ENCODE results near the gene MIDN.

MIDN gene

DNA sequence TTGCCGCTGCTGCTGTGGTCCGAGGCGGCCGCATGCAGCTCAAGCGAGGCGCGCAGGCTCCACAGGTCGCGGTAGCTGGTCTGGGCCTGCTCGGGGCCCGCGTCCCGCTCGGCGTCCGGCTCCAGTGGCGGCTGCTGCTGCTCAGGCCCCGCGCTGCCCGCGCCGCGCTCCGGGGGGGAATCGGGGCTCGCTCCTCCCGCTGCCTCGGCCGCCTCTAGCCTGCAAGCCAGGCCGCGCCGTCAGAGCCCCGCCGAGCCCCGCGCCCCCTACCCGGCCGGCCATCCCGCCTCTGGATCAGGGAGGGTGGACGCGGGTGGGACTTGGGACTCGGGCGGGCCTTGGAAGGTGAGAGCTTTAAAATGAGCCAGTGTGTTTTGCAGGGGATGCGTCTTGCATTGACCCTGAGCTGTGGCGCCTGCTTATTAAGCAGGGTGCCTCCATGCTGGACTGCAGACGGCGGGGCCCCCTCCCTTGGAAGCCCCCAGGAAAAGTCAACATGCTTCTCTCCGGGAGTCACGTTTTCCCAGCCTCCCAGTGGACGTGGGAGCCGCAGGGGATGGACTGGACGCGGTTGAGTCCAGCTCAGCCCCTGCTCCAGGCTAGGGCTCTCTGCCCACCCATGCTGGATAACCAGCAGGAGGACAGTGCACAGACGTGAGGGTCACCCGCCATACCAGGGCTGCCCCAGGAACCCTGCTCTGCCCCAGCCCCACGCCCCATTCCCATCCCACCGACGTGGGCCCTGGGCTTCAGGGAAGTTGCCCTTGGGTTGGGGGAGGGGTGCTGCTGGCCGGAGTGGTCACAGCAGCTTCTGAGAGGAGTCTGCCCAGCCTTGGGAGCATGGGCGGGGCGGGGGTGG, 18.2 kb upstream of the MIDN start:
- TF ChIP-seq CTCF (IDR thresholded peaks at IDR 0.05), result no peak
- no peaks in the 10 kb centered on the region for H3K4me1 ChIP-seq (ENCODE audit: control insufficient read depth in 1 of 2, insufficient read depth in 1 of 2, low read depth in 1 of 2, low read length in 1 of 2)
- peaks cover 32% of the 10 kb centered on the region for H3K36me3 ChIP-seq
- peaks cover 28% of the 10 kb centered on the region for H3K27me3 ChIP-seq
- H3K27ac ChIP-seq, result no peak overlapping the region
- no peaks in the 10 kb centered on the region for H3K9me3 ChIP-seq
- no peak overlapping the region for H3K4me3 ChIP-seq (ENCODE audit: low read depth in 1 of 2, low read length in 1 of 2)

DNA sequence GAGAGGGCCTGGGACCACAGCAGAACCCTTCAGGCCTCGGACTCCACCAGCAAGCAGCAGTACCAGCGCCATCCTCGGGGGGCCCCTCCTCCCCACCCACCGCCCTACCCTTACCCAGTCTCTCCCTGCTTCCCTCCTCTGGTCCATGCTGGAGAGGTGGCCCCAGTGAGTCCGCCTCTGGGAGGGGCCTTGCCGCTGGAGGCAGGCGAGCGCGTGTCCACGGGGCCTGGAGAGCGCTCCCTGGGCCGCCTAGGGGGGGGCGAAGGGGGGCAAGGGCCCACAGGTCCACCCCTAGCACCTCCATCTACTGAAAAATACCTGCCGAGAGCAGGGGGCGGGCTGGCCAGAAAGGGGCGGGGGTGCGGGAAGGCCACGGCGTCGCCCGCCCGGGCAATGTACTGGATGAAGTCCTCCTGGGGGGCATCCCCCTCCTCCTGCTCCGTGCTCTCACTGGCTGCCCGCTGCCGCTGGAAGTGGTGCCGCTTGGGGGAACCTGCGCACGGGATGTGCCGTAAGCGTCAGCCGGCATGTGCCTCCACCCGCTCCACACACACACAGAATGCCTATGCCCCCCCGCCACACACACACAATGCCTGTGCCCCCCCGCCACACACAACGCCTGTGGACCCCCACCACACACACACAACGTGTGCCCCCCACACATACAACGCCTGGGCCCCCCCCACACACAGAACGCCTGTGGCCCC, 17.4 kb upstream of the MIDN start:
- TF ChIP-seq CTCF (IDR thresholded peaks at IDR 0.05), result no peak
- Histone ChIP-seq H3K27me3 (peaks cover 36% of the 10 kb centered on the region), H3K27ac (no peak overlapping the region), H3K36me3 (peaks cover 24% of the 10 kb centered on the region), H3K4me1 (ENCODE audit: control insufficient read depth in 1 of 2, insufficient read depth in 1 of 2, low read depth in 1 of 2, low read length in 1 of 2) (no peaks in the 10 kb centered on the region), H3K4me3 (ENCODE audit: low read depth in 1 of 2, low read length in 1 of 2) (no peak overlapping the region), H3K9me3 (no peaks in the 10 kb centered on the region)

DNA sequence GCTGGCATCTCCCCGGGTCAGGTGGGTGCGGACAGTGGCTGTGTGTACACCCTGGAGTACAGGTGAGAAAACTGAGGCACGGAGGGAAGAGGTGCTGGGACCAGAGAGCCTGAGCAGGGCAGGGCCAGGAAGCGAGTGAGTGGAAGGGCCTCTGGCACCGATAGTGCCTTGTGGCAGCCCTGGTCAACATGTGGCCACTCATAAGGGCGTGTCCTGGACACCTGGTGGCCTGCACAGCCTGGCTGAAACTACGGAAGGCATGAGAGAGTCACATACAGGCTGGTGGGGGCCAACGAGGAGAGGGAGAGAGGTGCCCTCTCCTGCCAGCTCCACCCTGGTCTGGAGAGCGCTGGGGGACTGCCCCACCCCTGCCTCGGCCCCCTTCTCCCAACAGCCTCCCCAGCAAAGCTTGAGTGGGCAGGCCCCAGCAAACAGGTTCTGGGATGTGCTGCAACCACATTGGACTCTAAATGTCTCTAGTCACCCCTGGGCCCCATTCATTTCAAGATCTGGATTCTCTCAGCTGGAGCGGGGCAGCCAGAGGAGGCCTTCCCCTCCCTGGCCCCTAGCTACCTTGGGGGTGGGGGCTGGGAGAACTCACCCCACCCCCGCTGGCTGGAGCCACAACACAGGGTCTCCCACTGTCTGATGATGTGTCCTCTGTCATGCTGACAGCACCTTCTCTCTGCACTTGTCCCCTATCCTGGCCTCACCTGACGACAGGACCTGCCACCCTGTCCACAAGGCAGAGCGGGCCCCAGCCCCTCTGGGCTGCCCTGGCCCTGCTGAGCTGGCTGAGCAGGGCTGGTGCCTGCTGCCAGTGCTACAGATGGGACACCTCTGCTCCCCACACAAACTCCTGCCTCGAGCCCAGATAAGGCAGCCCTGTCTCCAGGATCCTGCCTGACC, 16.4 kb upstream of the MIDN start:
- no peaks in the 10 kb centered on the region for H3K9me3 ChIP-seq
- peaks cover 1 to 3% of the 10 kb centered on the region in 2 experiments for H3K4me1 ChIP-seq (ENCODE audit: control insufficient read depth in 1 of 2, insufficient read depth in 1 of 2, low read depth in 1 of 2, low read length in 1 of 2)
- H3K27me3 ChIP-seq, result peaks cover 46% of the 10 kb centered on the region
- H3K27ac ChIP-seq, result no peak overlapping the region
- H3K4me3 ChIP-seq (ENCODE audit: low read depth in 1 of 2, low read length in 1 of 2), result no peak overlapping the region
- TF ChIP-seq CTCF (IDR thresholded peaks at IDR 0.05), result no peak
- H3K36me3 ChIP-seq, result peaks cover 14% of the 10 kb centered on the region

DNA sequence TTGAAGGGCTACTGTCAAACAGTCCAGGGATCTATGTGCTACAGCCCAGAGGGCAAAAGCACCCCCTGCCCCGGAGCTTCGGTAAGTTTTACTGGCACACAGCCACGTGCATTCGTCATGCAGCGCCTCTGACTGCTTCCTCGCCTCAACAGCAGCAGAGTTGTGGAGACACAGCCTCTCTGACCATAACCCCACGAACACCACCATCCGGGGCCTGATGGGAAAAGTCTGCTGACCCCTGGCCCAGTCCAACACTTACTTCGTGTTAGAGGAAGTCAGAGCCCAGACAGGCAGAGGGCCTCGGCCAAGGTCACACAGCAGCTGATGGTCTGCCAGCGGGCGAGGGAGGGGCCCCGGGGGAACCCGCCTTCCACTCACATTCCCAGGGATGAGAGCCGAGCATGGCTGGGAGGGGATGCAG, 15.7 kb upstream of the MIDN start:
- H3K9me3 ChIP-seq, result no peaks in the 10 kb centered on the region
- H3K27ac ChIP-seq, result no peak overlapping the region
- peaks cover 7% of the 10 kb centered on the region for H3K36me3 ChIP-seq
- peaks cover 53% of the 10 kb centered on the region for H3K27me3 ChIP-seq
- H3K4me3 ChIP-seq (ENCODE audit: low read depth in 1 of 2, low read length in 1 of 2), result no peak overlapping the region
- H3K4me1 ChIP-seq (ENCODE audit: control insufficient read depth in 1 of 2, insufficient read depth in 1 of 2, low read depth in 1 of 2, low read length in 1 of 2), result peaks cover 6 to 9% of the 10 kb centered on the region in 2 experiments
- TF ChIP-seq CTCF (IDR thresholded peaks at IDR 0.05), result no peak

DNA sequence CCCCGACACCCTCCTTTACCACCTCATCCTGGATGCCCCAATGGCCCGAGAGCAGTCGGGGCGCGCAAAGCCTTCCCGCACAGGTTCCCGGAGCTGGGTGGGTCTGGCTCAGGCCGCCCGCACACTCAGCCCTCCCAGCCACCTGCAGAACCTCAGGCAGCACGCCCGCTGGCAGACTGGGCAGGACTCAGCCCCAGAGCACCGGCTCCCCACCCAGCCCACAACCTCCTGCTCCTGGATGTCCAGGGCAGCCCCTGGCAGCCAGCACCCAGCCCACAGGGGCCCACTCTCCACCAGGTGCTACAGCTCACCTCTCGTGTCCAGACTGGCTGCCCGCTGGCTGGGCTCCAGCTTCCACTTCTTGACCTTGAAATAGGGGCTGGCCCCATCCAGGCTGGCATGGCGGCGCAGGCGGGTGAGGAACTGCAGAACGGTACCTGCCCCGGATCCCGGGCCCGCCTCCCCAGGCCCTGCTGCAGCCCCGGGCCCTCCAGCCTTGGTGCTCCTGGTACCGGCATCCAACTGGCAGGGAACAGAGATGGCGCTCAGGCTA, 15.2 kb upstream of the MIDN start:
- H3K36me3 ChIP-seq, result peaks cover 2% of the 10 kb centered on the region
- H3K9me3 ChIP-seq, result no peaks in the 10 kb centered on the region
- H3K27ac ChIP-seq, result no peak overlapping the region
- H3K4me3 ChIP-seq (ENCODE audit: low read depth in 1 of 2, low read length in 1 of 2), result no peak overlapping the region
- H3K27me3 ChIP-seq, result peaks cover 57% of the 10 kb centered on the region
- H3K4me1 ChIP-seq (ENCODE audit: control insufficient read depth in 1 of 2, insufficient read depth in 1 of 2, low read depth in 1 of 2, low read length in 1 of 2), result peaks cover 6 to 9% of the 10 kb centered on the region in 2 experiments
- no peak for TF ChIP-seq CTCF (IDR thresholded peaks at IDR 0.05)

All from neutrophil (primary cell).